NCI-H2196 (cell line): ENCODE data around the gene NME2.
"Not testable (repeated sequence)": the region's sequence is repeated elsewhere in the genome, so short reads cannot be mapped to it uniquely, and the experiment has no call there.

ENCODE experiments used
- DNase-seq: peaks from one replicate; lab custom pipeline; 2025; ENCODE audit not compliant: unreplicated experiment; lab: John Stamatoyannopoulos, UW

Gene NME2

DNA sequence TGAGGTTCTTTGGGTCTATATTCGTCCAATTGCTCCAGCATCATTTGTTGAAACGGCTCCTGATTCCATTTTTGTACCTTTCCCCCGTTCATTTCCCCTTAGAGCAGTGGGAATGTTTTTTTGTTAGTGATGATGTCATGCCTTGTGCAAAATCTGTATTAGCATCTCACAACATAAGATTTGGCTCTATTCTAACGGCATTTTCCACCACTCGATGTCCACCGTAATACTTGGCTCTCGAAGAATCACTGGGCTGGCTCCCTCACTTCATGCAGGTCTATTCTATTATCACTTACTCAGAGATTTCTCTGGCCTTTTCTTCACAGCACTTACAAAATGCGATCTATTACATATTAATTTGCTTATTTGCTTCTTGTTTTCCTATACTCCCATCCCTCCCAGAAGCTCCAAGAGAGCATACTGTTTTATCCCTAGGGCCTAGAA lies 13.4 kb upstream of the NME2 start:
- DNase-seq = peak; percentile 17

DNA sequence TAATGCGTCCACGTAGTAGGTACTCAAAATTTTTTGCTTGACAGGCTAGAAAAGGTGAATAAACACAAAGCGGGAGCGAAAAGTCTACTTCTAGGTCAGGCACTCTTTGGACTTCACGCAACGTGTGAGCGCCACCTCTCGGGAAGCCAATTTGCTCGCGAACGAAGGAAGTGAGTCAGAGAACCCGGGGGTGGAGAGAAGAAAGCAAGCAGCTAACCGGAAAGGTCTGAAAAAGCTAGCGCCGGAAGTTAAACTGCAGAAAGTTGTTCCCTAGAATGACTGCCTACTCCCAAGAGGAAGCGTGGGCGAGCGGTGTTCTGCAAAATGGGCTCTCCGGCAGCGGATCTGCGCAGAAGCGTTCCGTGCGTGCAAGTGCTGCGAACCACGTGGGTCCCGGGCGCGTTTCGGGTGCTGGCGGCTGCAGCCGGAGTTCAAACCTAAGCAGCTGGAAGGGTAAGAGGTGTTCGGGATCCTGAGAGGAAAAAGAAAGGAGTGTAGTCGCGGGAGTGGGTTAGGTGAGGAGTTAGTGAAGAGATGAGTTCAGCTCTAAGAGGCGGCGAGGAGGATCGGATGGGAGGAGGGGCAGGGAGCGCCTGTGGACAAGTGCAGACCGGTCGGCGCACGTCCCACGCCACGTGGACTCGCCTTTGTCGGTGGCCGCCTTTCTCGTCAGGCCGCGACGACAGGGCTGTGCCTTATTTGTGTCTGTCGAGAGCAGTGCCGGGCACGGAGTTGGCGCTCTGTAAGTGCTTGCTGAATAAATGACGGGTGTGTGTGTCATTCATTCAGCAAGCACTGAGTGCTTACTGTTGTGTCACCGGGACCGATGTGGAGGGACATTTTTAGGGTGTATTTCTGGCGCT lies 12.8 kb upstream of the NME2 start, which contains the start of gene NME1:
Gene NME1 (plus strand): TSS at position 350 of the 863 bp plus-strand sequence. CDS start 2,096 bp downstream, outside the sequence.
- peak; percentile 98 for DNase-seq

DNA sequence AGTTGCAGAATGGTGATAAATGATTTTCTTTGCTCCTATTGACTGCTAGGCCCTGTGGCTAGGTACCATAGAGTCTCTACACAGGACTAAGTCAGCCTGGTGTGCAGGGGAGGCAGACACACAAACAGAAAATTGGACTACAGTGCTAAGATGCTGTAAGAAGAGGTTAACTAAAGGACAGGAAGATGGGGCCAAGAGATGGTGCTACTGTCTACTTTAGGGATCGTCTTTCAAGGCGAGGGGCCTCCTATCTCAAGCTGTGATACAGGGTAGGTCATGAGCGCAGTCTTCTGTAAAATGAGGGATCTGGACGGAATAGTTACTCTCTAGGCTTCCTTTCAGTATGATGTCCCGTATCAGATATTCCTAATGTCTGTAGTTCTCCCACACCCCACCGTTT lies 12.0 kb upstream of the NME2 start:
- DNase-seq = no peak

DNA sequence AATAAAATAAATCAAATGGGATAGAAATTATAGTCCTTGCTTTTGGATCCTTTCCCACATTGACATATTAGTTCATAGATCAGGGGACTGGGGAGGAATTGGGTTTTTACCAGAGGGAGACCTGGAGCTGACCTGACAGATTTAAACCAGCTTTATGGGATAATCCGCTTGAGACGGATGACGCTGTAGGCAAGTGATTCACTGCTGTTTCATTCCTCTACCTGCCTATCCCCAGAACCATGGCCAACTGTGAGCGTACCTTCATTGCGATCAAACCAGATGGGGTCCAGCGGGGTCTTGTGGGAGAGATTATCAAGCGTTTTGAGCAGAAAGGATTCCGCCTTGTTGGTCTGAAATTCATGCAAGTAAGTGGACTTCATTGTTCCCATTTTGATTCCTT lies 10.8 kb upstream of the NME2 start:
- no peak for DNase-seq

DNA sequence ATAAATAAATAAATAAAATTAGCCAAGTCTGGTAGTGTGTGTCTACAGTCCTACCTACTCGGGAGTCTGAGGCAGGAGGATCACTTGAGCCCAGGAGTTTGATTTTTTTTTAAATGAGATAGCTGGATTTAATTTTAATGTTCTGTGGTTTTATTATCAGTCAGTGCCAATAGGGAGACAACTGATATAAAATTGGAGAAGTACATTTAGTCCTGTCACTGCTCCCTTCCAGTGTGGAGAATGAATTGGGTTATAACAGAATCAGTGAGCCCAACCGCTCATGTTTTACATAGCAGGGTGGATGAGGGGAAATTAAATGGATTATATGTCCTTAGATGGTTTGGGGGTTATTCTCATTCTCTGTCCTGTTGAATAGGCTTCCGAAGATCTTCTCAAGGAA lies 6.6 kb upstream of the NME2 start:
- DNase-seq = no peak

DNA sequence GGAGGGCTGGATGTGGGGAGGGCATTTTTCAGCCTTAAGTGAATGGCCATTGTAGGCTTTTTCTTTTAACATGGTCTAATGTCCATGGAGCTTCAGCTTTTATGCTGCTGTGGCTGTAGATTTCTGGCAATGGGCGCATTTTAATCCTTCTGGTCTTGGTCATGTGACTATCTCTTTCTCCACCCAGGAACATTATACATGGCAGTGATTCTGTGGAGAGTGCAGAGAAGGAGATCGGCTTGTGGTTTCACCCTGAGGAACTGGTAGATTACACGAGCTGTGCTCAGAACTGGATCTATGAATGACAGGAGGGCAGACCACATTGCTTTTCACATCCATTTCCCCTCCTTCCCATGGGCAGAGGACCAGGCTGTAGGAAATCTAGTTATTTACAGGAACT lies 4.7 kb upstream of the NME2 start:
- no peak for DNase-seq

DNA sequence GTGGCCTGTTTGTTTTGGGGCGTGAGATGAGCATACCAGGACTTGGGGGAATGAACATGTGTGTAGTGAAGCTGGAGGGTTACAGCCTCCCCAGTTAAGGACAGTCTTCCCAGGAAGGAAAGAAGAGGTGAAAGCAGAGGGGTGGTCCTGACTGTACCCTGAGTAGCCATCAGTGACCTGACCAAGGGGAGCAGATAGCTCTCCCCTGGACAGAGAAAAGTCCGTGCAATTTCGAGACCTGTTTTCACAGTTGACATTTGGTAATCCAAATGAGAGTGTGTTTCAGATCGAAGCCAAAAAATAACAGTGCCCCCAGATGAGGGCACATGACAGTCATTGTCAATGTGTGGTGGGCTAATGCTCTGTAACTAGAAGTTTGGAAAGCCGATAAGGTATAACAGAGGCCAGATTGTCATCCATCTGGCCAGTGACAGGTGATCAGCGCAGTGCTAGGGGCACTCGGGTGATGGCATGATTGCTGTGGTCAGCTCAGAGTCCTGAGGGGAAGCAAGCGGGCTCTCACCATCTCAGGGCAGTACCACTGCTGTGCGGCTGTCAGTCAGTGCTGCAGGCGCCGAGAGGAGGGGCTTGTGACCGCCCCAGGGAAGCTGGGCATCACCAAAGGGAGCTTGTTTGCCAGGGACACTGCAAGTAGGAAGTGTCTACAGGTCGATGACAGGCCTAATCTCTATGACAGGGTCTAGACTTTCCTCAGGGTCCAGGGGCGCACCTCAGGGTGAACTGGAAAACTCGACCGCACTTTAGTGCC lies 1.1 kb upstream of the NME2 start:
- DNase-seq = no peak

DNA sequence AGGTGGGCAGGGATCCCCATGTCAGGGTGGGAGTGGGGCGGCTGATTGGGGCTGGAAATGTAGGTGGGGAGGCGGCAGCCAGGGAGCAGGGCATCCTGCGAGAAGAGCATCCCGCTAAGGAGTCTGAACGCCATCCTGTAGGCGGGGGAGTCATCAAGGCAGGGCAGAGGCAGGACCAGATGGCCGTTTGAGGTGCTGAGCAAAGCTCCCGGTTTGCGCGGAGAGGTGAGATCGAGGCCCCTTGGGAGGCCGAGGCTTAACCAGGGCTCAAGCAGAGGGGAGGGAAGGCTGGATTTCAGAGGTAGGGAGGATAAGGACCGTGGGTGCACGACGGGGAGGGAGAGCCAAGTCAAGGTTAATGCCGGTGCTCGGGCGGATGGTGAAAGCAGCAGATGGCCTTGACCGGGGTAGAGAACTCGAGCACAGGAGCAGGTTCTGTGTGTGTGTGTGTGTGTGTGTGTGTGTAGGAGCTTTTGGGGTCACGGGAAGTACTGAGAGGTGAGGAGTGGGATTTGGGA lies 472 bp upstream of the NME2 start:
- no peak for DNase-seq

DNA sequence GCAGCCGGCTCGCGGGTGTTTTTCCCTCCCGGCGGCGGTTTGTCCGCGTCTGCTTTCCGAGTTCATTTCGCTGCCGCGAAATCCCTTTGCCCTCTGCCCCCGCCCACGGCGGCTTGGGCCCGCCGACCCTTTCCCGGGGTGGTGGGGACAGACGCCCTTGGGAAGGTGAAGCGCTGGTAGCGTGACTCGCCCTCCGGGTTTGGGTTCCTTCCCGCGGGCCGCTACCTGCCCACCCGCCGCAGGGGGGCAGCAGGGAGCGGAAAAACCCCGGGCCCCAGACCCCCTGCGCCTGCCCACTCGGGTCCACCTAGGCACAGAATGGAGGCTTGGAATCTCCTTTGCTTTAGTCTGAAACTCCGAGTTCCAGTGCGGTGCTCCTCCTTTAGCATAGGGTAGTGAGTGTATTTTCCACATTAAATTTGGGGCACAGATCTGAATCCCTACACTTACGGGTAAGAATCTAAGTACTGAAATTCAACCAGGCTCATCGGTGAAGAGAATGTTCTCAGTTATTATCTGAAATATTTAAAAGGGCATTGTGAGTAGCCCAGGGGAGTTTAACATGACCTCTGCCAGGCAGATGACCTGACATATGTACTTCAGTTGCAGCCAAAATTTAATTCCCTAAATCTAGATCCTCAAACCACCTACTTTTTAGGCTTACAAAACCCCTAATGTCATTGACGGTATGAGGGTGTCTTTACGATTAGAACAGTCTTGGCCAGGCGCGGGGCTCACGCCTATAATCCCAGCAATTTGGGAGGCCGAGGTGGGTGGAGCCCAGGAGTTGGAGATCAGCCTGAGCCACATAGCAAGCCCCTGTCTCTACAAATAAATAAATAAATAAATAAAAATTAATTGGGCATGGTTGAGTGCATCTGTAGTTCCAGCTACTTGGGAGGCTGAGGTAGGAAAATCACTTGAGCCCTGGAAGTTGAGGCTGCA lies 1.0 kb downstream of the NME2 start:
- peak; percentile 38 for DNase-seq

DNA sequence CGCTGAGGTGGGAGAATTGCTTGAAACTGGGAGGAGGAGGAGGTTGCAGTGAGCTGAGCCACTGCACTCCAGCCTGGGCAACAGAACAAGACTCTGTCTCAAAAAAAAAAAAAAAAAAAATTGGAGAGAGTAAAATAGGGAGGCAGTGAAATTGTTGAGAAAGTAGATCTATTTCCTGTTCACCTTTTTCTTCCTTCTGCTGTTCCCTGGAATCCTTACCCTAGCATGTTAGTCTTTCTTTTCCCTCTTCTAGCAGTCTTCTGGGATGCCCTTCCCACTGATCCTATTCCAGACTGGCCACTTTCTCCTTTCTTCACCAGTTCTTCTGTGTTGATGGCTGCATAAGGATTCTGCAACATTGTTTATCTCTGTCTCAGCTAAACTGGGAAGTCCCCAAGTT lies 3.1 kb downstream of the NME2 start:
- DNase-seq = no peak

DNA sequence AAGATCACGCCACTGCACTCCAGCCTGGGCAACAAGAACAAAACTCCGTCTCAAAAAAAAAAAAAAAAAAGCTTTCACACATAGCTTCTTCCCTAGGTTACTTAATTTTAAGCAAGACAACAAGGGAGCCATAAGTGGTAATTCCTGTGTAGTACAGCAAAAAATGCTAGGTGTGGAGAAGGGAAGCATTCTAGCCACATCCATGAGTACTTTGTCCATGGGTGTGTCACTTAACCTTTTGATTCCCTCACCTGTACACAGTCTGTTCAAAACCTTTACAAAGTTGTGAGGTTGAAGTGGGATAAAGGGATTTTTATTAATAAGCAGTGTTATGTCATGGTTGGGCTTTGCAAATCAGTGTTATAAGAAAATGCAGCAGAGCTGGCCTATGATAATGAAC lies 4.5 kb downstream of the NME2 start:
- DNase-seq = no peak

DNA sequence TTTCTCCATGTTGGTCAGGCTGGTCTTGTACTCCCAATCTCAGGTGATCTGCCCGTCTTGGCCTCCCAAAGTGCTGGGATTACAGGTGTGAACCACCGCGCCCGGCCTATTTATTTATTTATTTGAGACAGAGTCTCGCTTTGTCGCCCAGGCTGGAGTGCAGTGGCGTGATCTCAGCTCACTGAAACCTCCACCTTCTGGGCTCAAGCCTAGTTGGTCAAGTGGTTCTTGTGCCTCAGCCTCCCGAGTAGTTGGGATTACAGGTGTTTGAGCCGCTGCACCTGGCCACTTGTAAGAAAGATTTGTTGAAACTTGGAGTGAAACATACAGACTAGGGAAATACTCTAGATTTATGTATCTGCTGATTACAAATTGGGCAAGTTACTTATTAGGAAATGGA lies 5.8 kb downstream of the NME2 start:
- DNase-seq = not testable (repeated sequence)

DNA sequence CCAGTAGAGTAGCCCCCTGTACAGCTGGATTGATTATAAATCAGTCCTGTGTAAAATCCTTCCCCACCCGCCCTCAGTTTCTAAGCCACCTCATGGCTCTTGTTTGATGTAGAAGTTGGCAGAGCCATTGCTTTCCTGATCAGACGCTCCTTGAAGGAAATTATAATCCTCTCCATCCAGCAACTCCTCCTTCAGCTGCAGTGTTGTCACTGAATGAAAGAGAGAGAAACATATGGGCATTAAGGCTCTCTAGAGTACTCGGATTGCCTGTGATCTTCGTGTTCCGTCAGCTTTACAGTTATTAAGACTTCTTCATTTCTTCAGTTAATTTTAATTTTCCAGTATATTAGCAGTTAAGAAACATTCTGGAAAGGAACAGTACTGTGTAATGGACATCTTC lies 14.3 kb downstream of the NME2 start:
- no peak for DNase-seq

DNA sequence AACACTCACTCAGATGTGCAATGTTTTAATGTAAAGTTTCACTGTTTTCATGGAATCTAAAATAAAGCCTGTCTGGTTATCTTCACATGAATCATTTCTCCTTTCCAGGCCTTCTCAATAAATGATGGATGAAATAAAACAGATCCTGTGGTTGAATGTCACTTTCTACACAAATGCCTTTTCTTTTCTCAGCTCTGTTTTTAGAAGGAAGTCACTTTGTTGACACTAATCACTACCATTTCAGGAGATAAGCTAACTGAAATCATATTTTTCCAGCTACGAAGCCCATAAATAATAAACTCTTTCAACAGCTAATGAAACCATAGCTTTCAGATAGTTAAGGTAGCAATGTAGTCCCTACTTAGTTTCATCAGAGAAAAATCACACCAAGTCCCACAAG lies 17.9 kb downstream of the NME2 start:
- no peak for DNase-seq

DNA sequence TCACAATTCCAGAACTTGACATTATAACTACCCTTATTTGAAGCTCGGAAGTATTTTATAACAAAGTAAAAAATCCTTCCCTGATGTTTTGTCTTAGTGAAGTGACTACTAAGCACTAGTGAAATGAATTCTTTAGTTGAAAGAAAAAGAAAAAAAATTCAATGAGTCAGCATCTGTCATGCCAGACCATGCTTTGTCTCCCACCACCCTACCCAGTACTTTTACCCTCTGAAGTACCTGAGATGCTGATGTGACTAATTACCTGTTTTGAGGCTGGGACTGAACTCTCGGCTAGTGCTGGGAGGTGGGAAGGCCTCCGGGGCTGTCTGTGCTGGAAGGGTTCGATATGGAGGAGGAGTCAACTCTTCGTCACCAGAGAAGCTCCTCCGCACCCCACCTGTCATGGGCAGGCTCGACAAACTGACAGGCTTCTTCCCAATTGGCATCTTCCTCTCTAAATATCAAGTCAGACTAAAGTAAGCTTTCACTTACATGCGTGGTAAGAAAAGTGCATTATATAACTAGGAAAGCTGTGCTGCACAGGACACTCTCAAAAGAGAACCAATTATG lies 19.6 kb downstream of the NME2 start:
- DNase-seq = no peak

DNA sequence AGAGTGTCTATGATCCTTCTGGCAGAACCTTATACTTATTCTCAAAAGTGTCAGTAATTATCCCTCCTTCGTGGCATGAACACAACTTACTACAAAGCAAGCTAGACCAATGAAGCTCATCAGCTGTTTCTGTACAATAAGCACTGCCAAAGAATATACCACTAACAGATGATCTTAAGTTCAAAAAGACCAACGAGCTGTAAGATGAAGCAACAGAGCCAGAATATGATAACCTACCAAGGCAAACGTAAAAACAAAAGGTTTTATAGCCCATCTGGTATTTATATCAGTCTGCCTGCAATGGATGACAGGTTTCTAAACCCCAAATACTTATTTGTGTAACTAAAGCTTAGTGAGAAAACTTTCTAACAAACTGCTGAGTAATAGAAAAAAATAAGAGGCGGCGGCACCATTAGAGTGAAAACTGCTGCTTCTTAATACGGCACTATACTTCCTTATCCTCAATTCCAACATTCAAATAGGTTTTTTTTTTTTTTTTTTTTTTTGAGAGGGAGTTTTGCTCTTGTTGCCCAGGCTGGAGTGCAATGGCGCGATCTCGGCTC lies 22.1 kb downstream of the NME2 start:
- DNase-seq = no peak

DNA sequence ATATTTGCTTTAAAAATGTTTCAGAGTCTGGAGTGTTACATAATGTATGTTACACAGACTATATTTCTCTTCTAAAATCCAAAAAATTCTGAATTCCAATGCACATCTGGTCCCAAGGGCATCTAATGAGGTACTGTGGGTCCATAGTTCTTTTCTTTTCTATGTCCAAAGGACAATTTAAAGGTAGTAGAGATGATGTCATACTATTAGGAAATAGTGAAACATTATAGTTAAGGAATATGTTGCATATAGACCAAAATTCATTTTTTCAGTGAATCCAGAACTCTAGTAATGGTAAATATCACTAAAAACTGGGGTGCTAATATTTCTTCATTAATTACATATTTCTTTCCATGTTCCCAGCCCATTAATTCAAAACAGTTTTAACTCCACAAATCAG lies 23.0 kb downstream of the NME2 start:
- DNase-seq = no peak

DNA sequence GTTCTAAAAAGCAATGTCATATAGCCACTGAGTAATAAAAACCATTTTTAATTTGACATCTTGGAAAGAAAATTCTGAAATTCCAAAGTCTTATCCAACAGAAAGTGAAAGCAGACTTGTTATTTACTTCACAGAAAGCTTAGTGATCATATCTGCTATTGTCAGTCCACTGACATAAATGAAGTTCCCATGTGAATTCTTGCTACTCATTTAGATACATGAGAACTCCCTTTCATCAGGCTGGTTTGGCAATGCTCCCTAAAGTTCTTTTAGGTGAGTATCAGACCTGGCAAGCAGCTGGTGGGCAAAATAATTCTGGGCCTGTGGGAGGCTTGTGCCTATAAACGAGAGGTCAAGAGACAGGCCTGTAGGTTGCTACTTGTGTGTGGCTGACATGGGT lies 23.4 kb downstream of the NME2 start:
- no peak for DNase-seq

DNA sequence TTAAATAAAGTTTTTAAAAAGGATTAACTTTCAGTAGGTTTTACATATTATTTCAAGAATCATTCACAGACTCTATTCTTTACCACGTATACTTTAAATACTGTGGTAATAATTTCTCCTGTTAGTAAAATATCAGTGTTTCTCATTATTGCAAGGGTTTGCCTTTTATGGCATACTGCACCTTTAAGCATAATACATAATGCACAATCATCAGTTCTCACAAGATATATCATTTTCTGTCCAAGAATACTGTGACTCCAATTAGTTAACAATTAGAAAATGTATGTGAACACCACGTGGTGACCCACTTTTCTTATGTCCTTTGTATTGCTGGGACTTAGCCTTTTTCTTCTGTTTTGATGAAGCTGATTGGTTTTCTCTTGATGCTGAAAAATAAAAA lies 25.7 kb downstream of the NME2 start:
- DNase-seq = no peak

DNA sequence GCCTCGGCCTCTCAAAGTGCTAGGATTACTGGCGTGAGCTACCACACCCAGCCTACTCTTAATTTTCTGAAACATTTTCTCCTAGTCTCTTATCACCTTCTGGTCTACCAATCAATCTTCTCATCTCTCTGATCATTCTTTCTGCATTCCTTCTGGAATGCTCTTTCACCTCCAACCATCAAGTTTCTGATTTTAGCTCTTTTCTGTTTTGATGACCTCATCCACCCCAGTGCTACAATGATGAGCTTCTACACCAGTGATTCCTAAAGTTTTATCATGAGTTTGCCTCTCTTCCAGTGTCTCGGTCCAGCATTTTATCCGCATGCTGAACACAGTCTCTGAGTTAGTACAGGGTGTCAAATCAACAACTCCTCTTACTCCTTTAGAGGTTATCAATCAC lies 31.5 kb downstream of the NME2 start:
- no peak for DNase-seq
